Trophoblast cell (in vitro differentiated cells and primary cell): Measurements from ENCODE around the gene GIPC2.

Experiments
- DNase-seq, 2 donors: peaks; one replicate each; pipeline ENCODE4 v3.0.0-alpha.2; 2016
- H2AFZ ChIP-seq: 2 replicates; pipeline ENCODE4 v1.6.1; 2013; ENCODE audit warnings: low read length, moderate library complexity, mild to moderate bottlenecking; ENCODE audit not compliant: insufficient read depth, poor library complexity
- H2AK5ac ChIP-seq: 2 replicates; pipeline ENCODE4 v1.6.1; 2013; ENCODE audit warnings: mild to moderate bottlenecking, low read length
- H2BK120ac ChIP-seq: 2 replicates; pipeline ENCODE4 v1.6.1; 2013; ENCODE audit warnings: low read length, mild to moderate bottlenecking, moderate library complexity; ENCODE audit not compliant: insufficient read depth, poor library complexity
- H2BK12ac ChIP-seq: 2 replicates; pipeline ENCODE4 v1.6.1; 2013; ENCODE audit warnings: mild to moderate bottlenecking, low read length, moderate library complexity
- H2BK5ac ChIP-seq: 2 replicates; pipeline ENCODE4 v1.6.1; 2013; ENCODE audit warnings: low read length, low read depth, moderate library complexity, mild to moderate bottlenecking; ENCODE audit not compliant: poor library complexity
- H3K14ac ChIP-seq: 2 replicates; pipeline ENCODE4 v1.6.1; 2013; ENCODE audit warnings: mild to moderate bottlenecking, low read length
- H3K18ac ChIP-seq: 2 replicates; pipeline ENCODE4 v1.6.1; 2013; ENCODE audit warnings: mild to moderate bottlenecking, low read length
- H3K23ac ChIP-seq: 2 replicates; pipeline ENCODE4 v1.6.1; 2013; ENCODE audit warnings: low read length
- H3K27ac ChIP-seq: 2 replicates; pipeline ENCODE4 v1.5.1; 2013; ENCODE audit warnings: low read depth, mild to moderate bottlenecking, inconsistent platforms, low read length, moderate library complexity
- H3K27me3 ChIP-seq: 2 replicates; pipeline ENCODE4 v1.6.1; 2013; ENCODE audit warnings: inconsistent platforms, mild to moderate bottlenecking, low read length, moderate library complexity; ENCODE audit not compliant: insufficient read depth
- H3K36me3 ChIP-seq, 2 experiments: 1 replicate in 1 of 2; 2 replicates in 1 of 2; pipeline ENCODE4 v1.6.1; 2013; ENCODE audit warnings: low read length in 2 of 2, mild to moderate bottlenecking in 2 of 2, moderate library complexity in 1 of 2; ENCODE audit not compliant: insufficient read depth in 2 of 2, control insufficient read depth in 1 of 2
- H3K4ac ChIP-seq: 2 replicates; pipeline ENCODE4 v1.6.1; 2013; ENCODE audit warnings: low read depth, mild to moderate bottlenecking, low read length, moderate library complexity
- H3K4me1 ChIP-seq, 2 experiments: 1 replicate in 1 of 2; 2 replicates in 1 of 2; pipeline ENCODE4 v1.6.1; 2013; ENCODE audit warnings: low read length in 2 of 2, mild to moderate bottlenecking in 2 of 2, moderate library complexity in 1 of 2; ENCODE audit not compliant: insufficient read depth in 2 of 2, control insufficient read depth in 1 of 2
- H3K4me2 ChIP-seq: 2 replicates; pipeline ENCODE4 v1.6.1; 2013; ENCODE audit warnings: inconsistent platforms, mild to moderate bottlenecking, low read length, moderate library complexity
- H3K4me3 ChIP-seq: 2 replicates; pipeline ENCODE4 v1.5.1; 2013; ENCODE audit warnings: mild to moderate bottlenecking, low read depth, low read length, inconsistent platforms
- H3K79me1 ChIP-seq: one replicate; pipeline ENCODE4 v1.6.1; 2013; ENCODE audit warnings: low read length
- H3K79me2 ChIP-seq: 2 replicates; pipeline ENCODE4 v1.6.1; 2013; ENCODE audit warnings: low read length, mild to moderate bottlenecking; ENCODE audit not compliant: control insufficient read depth, insufficient read depth, poor library complexity
- H3K9ac ChIP-seq: 2 replicates; pipeline ENCODE4 v1.6.1; 2013; ENCODE audit warnings: mild to moderate bottlenecking, low read length
- H3K9me3 ChIP-seq: 2 replicates; pipeline ENCODE4 v1.6.1; 2013; ENCODE audit warnings: low read depth, mild to moderate bottlenecking, control low read depth, inconsistent platforms, low read length; ENCODE audit not compliant: insufficient read depth
- H4K12ac ChIP-seq: 2 replicates; pipeline ENCODE4 v1.6.1; 2013; ENCODE audit warnings: low read depth, mild to moderate bottlenecking, low read length, moderate library complexity
- H4K8ac ChIP-seq: 2 replicates; pipeline ENCODE4 v1.6.1; 2013; ENCODE audit warnings: low read depth, mild to moderate bottlenecking, low read length, moderate library complexity
- H4K91ac ChIP-seq: one replicate; pipeline ENCODE4 v1.6.1; 2013; ENCODE audit warnings: low read depth, mild to moderate bottlenecking, low read length, moderate library complexity
- WGBS: extraction: QIAGEN DNeasy Blood & Tissue Kit; methylation state at CpG from one replicate; pipeline ENCODE4 v1.1.7; 2013; ENCODE audit warnings: missing lambda C conversion rate; ENCODE audit not compliant: insufficient read length, insufficient coverage; ENCODE audit errors: extremely low coverage; 5-methylcytosine and 5-hydroxymethylcytosine counted together

GIPC2 gene

GRCh38 chr1:78006521-78006920, 39.2 kb upstream of the GIPC2 start:
- Histone ChIP-seq H3K79me1 (no peaks in the 10 kb centered on the region), H4K8ac (no peak overlapping the region), H3K4ac (no peak overlapping the region), H3K27ac (no peak overlapping the region), H3K14ac (no peak overlapping the region), H3K18ac (no peak overlapping the region), H3K4me3 (no peak overlapping the region), H3K27me3 (no peaks in the 10 kb centered on the region), H3K4me1 (no peaks in the 10 kb centered on the region), H2AFZ (no peak overlapping the region), H3K79me2 (no peaks in the 10 kb centered on the region), H4K91ac (no peak overlapping the region), H2AK5ac (no peak overlapping the region), H3K4me2 (no peak overlapping the region), H4K12ac (no peak overlapping the region), H2BK120ac (no peak overlapping the region), H3K9me3 (no peaks in the 10 kb centered on the region), H2BK5ac (no peak overlapping the region), H3K36me3 (no peaks in the 10 kb centered on the region), H3K9ac (no peak overlapping the region), H3K23ac (no peak overlapping the region), H2BK12ac (no peak overlapping the region)
- DNase-seq, result peak in 1 of 2 donors; percentile 15

- no peak for DNase-seq
- Histone ChIP-seq H2BK120ac (no peak overlapping the region), H4K91ac (no peak overlapping the region), H3K23ac (no peak overlapping the region), H3K14ac (no peak overlapping the region), H2BK12ac (no peak overlapping the region), H3K27me3 (no peaks in the 10 kb centered on the region), H3K18ac (no peak overlapping the region), H3K27ac (no peak overlapping the region), H4K12ac (no peak overlapping the region), H3K4me2 (no peak overlapping the region), H3K9me3 (no peaks in the 10 kb centered on the region), H3K79me2 (no peaks in the 10 kb centered on the region), H3K9ac (no peak overlapping the region), H2AFZ (no peak overlapping the region), H3K4me3 (no peak overlapping the region), H2AK5ac (no peak overlapping the region), H2BK5ac (no peak overlapping the region), H3K4ac (no peak overlapping the region), H3K4me1 (no peaks in the 10 kb centered on the region), H3K79me1 (no peaks in the 10 kb centered on the region), H4K8ac (no peak overlapping the region), H3K36me3 (no peaks in the 10 kb centered on the region)
- no CpG with 5 or more reads among the region's 4 CpGs for WGBS
These were observed 38.0 kb upstream of the GIPC2 start for GRCh38 chr1:78007677-78008341.

GRCh38 chr1:78009276-78009675, 36.5 kb upstream of the GIPC2 start:
- Histone ChIP-seq H3K4me2 (no peak overlapping the region), H4K12ac (no peak overlapping the region), H2BK12ac (no peak overlapping the region), H3K4me3 (no peak overlapping the region), H3K27me3 (no peaks in the 10 kb centered on the region), H2AFZ (no peak overlapping the region), H3K36me3 (no peaks in the 10 kb centered on the region), H3K9me3 (no peaks in the 10 kb centered on the region), H3K23ac (no peak overlapping the region), H4K8ac (no peak overlapping the region), H3K27ac (no peak overlapping the region), H3K4ac (no peak overlapping the region), H4K91ac (no peak overlapping the region), H2AK5ac (no peak overlapping the region), H3K79me2 (no peaks in the 10 kb centered on the region), H2BK120ac (no peak overlapping the region), H3K4me1 (no peaks in the 10 kb centered on the region), H3K79me1 (no peaks in the 10 kb centered on the region), H2BK5ac (no peak overlapping the region), H3K14ac (no peak overlapping the region), H3K18ac (no peak overlapping the region), H3K9ac (no peak overlapping the region)
- DNase-seq, result no peak
- no CpG with 5 or more reads among the region's 3 CpGs for WGBS

GRCh38 chr1:78009836-78010235, 35.9 kb upstream of the GIPC2 start:
- H3K4me3 ChIP-seq, result no peak overlapping the region
- no peak overlapping the region for H3K23ac ChIP-seq
- H3K9ac ChIP-seq, result no peak overlapping the region
- H3K79me1 ChIP-seq, result no peaks in the 10 kb centered on the region
- H2AK5ac ChIP-seq, result no peak overlapping the region
- H2BK5ac ChIP-seq, result no peak overlapping the region
- no peaks in the 10 kb centered on the region for H3K79me2 ChIP-seq
- H4K12ac ChIP-seq, result no peak overlapping the region
- no peaks in the 10 kb centered on the region for H3K9me3 ChIP-seq
- peaks cover 0 to 3% of the 10 kb centered on the region in 2 experiments for H3K36me3 ChIP-seq
- H3K4ac ChIP-seq, result no peak overlapping the region
- no peaks in the 10 kb centered on the region for H3K27me3 ChIP-seq
- no peak overlapping the region for H4K8ac ChIP-seq
- no peak overlapping the region for H3K18ac ChIP-seq
- no peak overlapping the region for H2BK120ac ChIP-seq
- no peak for DNase-seq
- no CpG with 5 or more reads among the region's 3 CpGs for WGBS
- no peak overlapping the region for H4K91ac ChIP-seq
- H3K4me2 ChIP-seq, result no peak overlapping the region
- no peak overlapping the region for H3K14ac ChIP-seq
- H3K4me1 ChIP-seq, result no peaks in the 10 kb centered on the region
- no peak overlapping the region for H3K27ac ChIP-seq
- no peak overlapping the region for H2BK12ac ChIP-seq
- H2AFZ ChIP-seq, result no peak overlapping the region
